DND-41 (cell line): ENCODE results near the gene TRERF1.

ENCODE experiments used
- ATAC-seq: fragments of 200-7000 bp; cut with Tn5 transposase; 3 replicates; pipeline ENCODE4 v1.9.1; 2021; ENCODE audit warnings: low read depth; ENCODE audit not compliant: insufficient read depth
- DNase-seq: peaks from one replicate; pipeline ENCODE4 v3.0.0-alpha.2; 2020
- H2AFZ ChIP-seq: 2 replicates; pipeline ENCODE4 v1.6.0; 2012; ENCODE audit warnings: low read depth, low read length
- H3K27ac ChIP-seq: 2 replicates; pipeline ENCODE4 v1.5.1; 2012; ENCODE audit warnings: low read length, inconsistent platforms
- H3K27me3 ChIP-seq: fragments of 200-600 bp; sonication (generic); 2 replicates; pipeline ENCODE4 v1.6.0; 2012; ENCODE audit warnings: low read length, mild to moderate bottlenecking, inconsistent platforms; ENCODE audit not compliant: insufficient read depth, poor library complexity
- H3K36me3 ChIP-seq: 2 replicates; pipeline ENCODE4 v1.5.1; 2012; ENCODE audit warnings: low read length, inconsistent platforms; ENCODE audit not compliant: insufficient read depth
- H3K4me1 ChIP-seq: 2 replicates; pipeline ENCODE4 v1.5.1; 2012; ENCODE audit warnings: mild to moderate bottlenecking, low read length; ENCODE audit not compliant: insufficient read depth
- H3K4me2 ChIP-seq: 2 replicates; pipeline ENCODE4 v1.6.0; 2012; ENCODE audit warnings: mild to moderate bottlenecking, moderate library complexity, low read length, inconsistent platforms; ENCODE audit not compliant: insufficient read depth
- H3K4me3 ChIP-seq, 2 experiments: fragments of 200-600 bp in 1 of 2; shearing (Covaris generic) in 1 of 2; 2 replicates each; pipeline ENCODE4 v1.5.1; 2012 to 2016; ENCODE audit warnings: inconsistent platforms in 2 of 2, low read length in 2 of 2, mild to moderate bottlenecking in 2 of 2, low read depth in 1 of 2, moderate library complexity in 1 of 2
- H3K79me2 ChIP-seq: 2 replicates; pipeline ENCODE4 v1.6.0; 2012; ENCODE audit warnings: low read length, inconsistent platforms; ENCODE audit not compliant: insufficient read depth
- H3K9ac ChIP-seq: 2 replicates; pipeline ENCODE4 v1.6.0; 2012; ENCODE audit warnings: low read depth, mild to moderate bottlenecking, inconsistent platforms, low read length, moderate library complexity
- H3K9me3 ChIP-seq: 2 replicates; pipeline ENCODE4 v1.5.1; 2012; ENCODE audit warnings: low read length, moderate library complexity, mild to moderate bottlenecking, inconsistent platforms; ENCODE audit not compliant: insufficient read depth, severe bottlenecking
- H4K20me1 ChIP-seq: 2 replicates; pipeline ENCODE4 v1.6.0; 2012; ENCODE audit warnings: low read length; ENCODE audit not compliant: insufficient read depth
- CTCF ChIP-seq: IDR thresholded peaks from 2 replicates; pipeline ENCODE4 v1.5.1; 2012; ENCODE audit warnings: borderline replicate concordance, low read length, moderate library complexity, mild to moderate bottlenecking; ENCODE audit not compliant: poor library complexity, severe bottlenecking; ENCODE audit errors: extremely low read depth
- EZH2 ChIP-seq: IDR thresholded peaks from 3 replicates; pipeline ENCODE4 v1.6.1; 2012; ENCODE audit warnings: borderline replicate concordance, low read depth, mild to moderate bottlenecking, moderate library complexity, low read length, inconsistent platforms; ENCODE audit not compliant: severe bottlenecking

Gene TRERF1

GRCh38 chr6:42365021-42365420, 86.7 kb downstream of the TRERF1 start:
- H3K9ac ChIP-seq: no peak overlapping the region
- H4K20me1 ChIP-seq: peaks cover 28% of the 10 kb centered on the region
- no peak overlapping the region for H3K27ac ChIP-seq
- no peak overlapping the region for H3K4me2 ChIP-seq
- H3K27me3 ChIP-seq: no peaks in the 10 kb centered on the region
- TF ChIP-seq EZH2: no peak
- TF ChIP-seq CTCF: no peak
- no peaks in the 10 kb centered on the region for H3K79me2 ChIP-seq
- no peaks in the 10 kb centered on the region for H3K4me1 ChIP-seq
- no peaks in the 10 kb centered on the region for H3K9me3 ChIP-seq
- H3K4me3 ChIP-seq: no peak overlapping the region
- no peak for ATAC-seq
- peaks cover 5% of the 10 kb centered on the region; the same call in 1 of the 2 replicates for H3K36me3 ChIP-seq
- no peak overlapping the region for H2AFZ ChIP-seq
- DNase-seq: no peak

GRCh38 chr6:42363926-42364849, 87.5 kb downstream of the TRERF1 start:
- Histone ChIP-seq H3K36me3 (peaks cover 5% of the 10 kb centered on the region; the same call in 1 of the 2 replicates), H3K27me3 (no peaks in the 10 kb centered on the region), H4K20me1 (peaks cover 25% of the 10 kb centered on the region), H3K27ac (no peak overlapping the region), H3K4me3 (no peak overlapping the region), H3K4me2 (no peak overlapping the region), H3K79me2 (no peaks in the 10 kb centered on the region), H2AFZ (no peak overlapping the region), H3K9me3 (no peaks in the 10 kb centered on the region), H3K4me1 (no peaks in the 10 kb centered on the region), H3K9ac (no peak overlapping the region)
- DNase-seq: no peak
- no peak for ATAC-seq
- TF ChIP-seq CTCF (no peak), EZH2 (no peak)

GRCh38 chr6:42361036-42361435, 90.7 kb downstream of the TRERF1 start:
- H3K4me1 ChIP-seq: no peaks in the 10 kb centered on the region
- H4K20me1 ChIP-seq: peaks cover 21% of the 10 kb centered on the region
- H2AFZ ChIP-seq: no peak overlapping the region
- no peak overlapping the region for H3K4me3 ChIP-seq
- ATAC-seq (no peak), DNase-seq (no peak)
- H3K4me2 ChIP-seq: no peak overlapping the region
- no peak overlapping the region for H3K9ac ChIP-seq
- no peaks in the 10 kb centered on the region for H3K9me3 ChIP-seq
- H3K27me3 ChIP-seq: no peaks in the 10 kb centered on the region
- no peaks in the 10 kb centered on the region for H3K79me2 ChIP-seq
- TF ChIP-seq CTCF (no peak), EZH2 (no peak)
- H3K27ac ChIP-seq: no peak overlapping the region
- peaks cover 10% of the 10 kb centered on the region; the same call in 1 of the 2 replicates for H3K36me3 ChIP-seq
